Lower leg skin (tissue), 4 donors: ENCODE measurements around the gene ANO2. TPM values are rescaled to one million over a fixed set of nuclear protein-coding genes. Genes with fewer than 3 reads are reported as not detected.

Experiments
- DNase-seq, 2 donors: peaks; one replicate each; pipeline ENCODE4 v3.0.0-alpha.2; 2019; ENCODE audit warnings: low spot score in 2 of 2
- H3K4me3 ChIP-seq: fragments of 200-600 bp; sonication (generic); 2 replicates; pipeline ENCODE4 v1.5.1; 2017; ENCODE audit warnings: mild to moderate bottlenecking, low read depth; ENCODE audit not compliant: poor library complexity, severe bottlenecking
- POLR2A ChIP-seq, 2 donors: fragments of 450-650 bp; IDR thresholded peaks; one replicate each; pipeline ENCODE4 v1.6.1; 2016 to 2017; ENCODE audit warnings: antibody characterized with exemption in 2 of 2, mild to moderate bottlenecking in 1 of 2, moderate library complexity in 1 of 2
- WGBS, 2 donors: methylation state at CpG; one replicate each; pipeline ENCODE4 v1.1.5; 2018; 5-methylcytosine and 5-hydroxymethylcytosine counted together
- intact Hi-C: fragments of 100-400 bp; cut with DNase I; formaldehyde crosslinking; loops from one replicate; pipeline ENCODE4 v1.15.0; 2023; ENCODE audit warnings: low total_unique reads
- total RNA-seq, 4 donors: library from RNA; depleted of rRNA; stranded (reverse); fragments of >200 nt; gene quantifications; one replicate each; pipeline ENCODE4 v1.1.0, GENCODE V29; 2016
- TF ChIP-seq, protein P1 (sequence below), 3 donors: fragments of 450-650 bp; IDR thresholded peaks; one replicate each; pipeline ENCODE4 v1.5.1; 2016; ENCODE audit warnings: antibody characterized with exemption in 3 of 3, mild to moderate bottlenecking in 3 of 3, moderate library complexity in 2 of 3

Gene ANO2
- total RNA-seq, 4 donors from 2014 or later: 0.76 to 2.6 (median 1.8) TPM

DNA sequence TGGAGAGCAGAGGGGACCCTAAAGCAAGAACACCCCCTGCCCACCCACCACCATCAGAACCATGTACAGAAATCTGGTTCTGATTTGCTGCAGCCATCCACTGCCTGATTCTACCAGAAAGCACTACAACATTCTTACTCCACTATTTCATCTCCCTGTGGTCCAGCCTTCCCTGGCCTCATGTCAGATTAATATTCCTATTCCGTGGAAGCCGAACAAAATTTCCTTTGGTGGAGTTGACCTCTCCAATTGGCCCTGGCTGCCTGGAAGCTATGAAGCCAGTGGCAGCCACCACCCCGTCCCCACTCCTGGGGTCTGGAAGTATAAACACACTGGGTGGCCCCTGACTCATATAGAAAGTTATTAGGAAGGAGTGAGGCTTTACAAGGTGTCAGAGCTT, 60.2 kb downstream of the ANO2 start:
- H3K4me3 ChIP-seq: no peak overlapping the region
- TF ChIP-seq, protein P1, sequence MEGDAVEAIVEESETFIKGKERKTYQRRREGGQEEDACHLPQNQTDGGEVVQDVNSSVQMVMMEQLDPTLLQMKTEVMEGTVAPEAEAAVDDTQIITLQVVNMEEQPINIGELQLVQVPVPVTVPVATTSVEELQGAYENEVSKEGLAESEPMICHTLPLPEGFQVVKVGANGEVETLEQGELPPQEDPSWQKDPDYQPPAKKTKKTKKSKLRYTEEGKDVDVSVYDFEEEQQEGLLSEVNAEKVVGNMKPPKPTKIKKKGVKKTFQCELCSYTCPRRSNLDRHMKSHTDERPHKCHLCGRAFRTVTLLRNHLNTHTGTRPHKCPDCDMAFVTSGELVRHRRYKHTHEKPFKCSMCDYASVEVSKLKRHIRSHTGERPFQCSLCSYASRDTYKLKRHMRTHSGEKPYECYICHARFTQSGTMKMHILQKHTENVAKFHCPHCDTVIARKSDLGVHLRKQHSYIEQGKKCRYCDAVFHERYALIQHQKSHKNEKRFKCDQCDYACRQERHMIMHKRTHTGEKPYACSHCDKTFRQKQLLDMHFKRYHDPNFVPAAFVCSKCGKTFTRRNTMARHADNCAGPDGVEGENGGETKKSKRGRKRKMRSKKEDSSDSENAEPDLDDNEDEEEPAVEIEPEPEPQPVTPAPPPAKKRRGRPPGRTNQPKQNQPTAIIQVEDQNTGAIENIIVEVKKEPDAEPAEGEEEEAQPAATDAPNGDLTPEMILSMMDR (IDR thresholded peaks at IDR 0.05): no peak
- no peak for TF ChIP-seq POLR2A (IDR thresholded peaks at IDR 0.05)
- DNase-seq: no peak
- WGBS, 2 donors: 70 to 77% methylated on average over 3 of the region's 3 CpGs
- intact Hi-C loops: no loop called here

DNA sequence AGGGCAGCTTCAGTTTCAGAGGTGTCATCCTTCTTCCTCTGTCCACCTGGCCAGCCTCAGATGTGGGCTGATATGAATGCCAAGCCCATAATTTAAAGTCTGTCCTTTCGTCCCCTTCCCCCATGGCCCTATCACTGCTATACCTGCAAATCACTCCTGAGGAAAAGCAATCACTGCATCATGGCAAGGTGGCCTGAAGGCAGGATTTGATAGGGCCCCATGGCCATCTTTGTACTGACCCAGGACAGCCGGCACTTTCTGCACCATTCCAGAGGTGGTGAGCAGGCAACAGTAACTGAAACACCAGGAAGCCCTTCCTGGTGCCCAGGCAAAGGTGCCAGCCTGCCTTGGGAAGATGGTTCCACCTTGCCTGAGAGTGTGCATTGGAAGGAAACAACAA, 60.8 kb downstream of the ANO2 start:
- no peak for TF ChIP-seq POLR2A (IDR thresholded peaks at IDR 0.05)
- no peak overlapping the region for H3K4me3 ChIP-seq
- no peak for DNase-seq
- intact Hi-C loops: no loop called here
- WGBS, 2 donors: 90 to 98% methylated on average over 2 of the region's 2 CpGs

- 57 to 59% methylated on average over 8 of the region's 8 CpGs for WGBS, 2 donors
- intact Hi-C loops: no loop called here
- TF ChIP-seq, protein P1 (IDR thresholded peaks at IDR 0.05): no peak
- TF ChIP-seq POLR2A (IDR thresholded peaks at IDR 0.05): no peak
- H3K4me3 ChIP-seq: no peak overlapping the region
- no peak for DNase-seq
Observed at GRCh38 chr12:5882511-5883190, 62.4 kb downstream of the ANO2 start.

- H3K4me3 ChIP-seq: no peak overlapping the region
- TF ChIP-seq POLR2A (IDR thresholded peaks at IDR 0.05): no peak
- TF ChIP-seq, protein P1 (IDR thresholded peaks at IDR 0.05): no peak
- intact Hi-C loops: no loop called here
- DNase-seq: no peak
Observed at GRCh38 chr12:5881666-5882065, 63.4 kb downstream of the ANO2 start.

DNA sequence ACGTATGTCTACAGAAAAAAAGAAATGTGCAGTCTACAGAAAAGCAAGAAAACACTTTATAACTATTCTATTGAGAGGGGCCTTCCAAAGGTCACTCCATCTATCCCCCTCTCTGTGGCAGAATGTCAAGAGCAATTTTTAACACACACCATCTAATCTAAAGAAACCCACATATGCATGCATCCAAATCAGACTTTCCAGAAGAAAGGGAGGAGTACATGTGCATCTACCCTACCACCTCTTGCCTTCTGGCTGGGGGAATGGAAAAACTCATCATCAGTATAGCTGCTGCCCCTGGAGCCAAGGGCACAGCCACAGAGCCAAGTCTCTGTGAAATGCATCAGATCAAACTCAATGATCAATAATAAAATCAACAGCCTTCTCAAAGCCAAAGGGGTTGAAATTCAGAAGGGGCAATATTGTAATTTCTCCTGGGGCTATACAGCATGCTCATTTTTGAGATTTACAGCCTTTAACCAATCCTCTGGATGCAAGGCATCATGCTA, 63.9 kb downstream of the ANO2 start:
- TF ChIP-seq POLR2A (IDR thresholded peaks at IDR 0.05): no peak
- TF ChIP-seq, protein P1 (IDR thresholded peaks at IDR 0.05): no peak
- intact Hi-C loops: no loop called here
- 91 to 97% methylated on average over 1 of the region's 1 CpG for WGBS, 2 donors
- no peak for DNase-seq
- no peak overlapping the region for H3K4me3 ChIP-seq

GRCh38 chr12:5875851-5876250, 69.2 kb downstream of the ANO2 start:
- intact Hi-C loops: no loop called here
- H3K4me3 ChIP-seq: no peak overlapping the region
- no peak for DNase-seq
- whole genome bisulfite sequencing, 2 donors: 59 to 71% methylated on average over 4 of the region's 4 CpGs
- TF ChIP-seq, protein P1 (IDR thresholded peaks at IDR 0.05): no peak
- TF ChIP-seq POLR2A (IDR thresholded peaks at IDR 0.05): no peak
